HEK293 (cell line): Measurements from ENCODE around the gene SRSF11.

Experiments used
- CTCF ChIA-PET: fragments of 350-600 bp; formaldehyde crosslinking; extraction: SDS; loops from one replicate; lab custom pipeline; 2021; ENCODE audit warnings: antibody characterized with exemption; lab: Yijun Ruan, JAX
- POLR2A ChIA-PET: fragments of 300-600 bp; formaldehyde crosslinking; extraction: SDS; loops from one replicate; lab custom pipeline; 2020; ENCODE audit warnings: antibody characterized with exemption, inconsistent platforms; lab: Yijun Ruan, JAX
- H3K27ac ChIP-seq: fragments of 200-500 bp; sonication (Bioruptor generic); 2 replicates; pipeline ENCODE4 v1.5.1; 2014; ENCODE audit warnings: low read depth, low read length, control low read depth, inconsistent platforms; ENCODE audit errors: extremely low read depth
- H3K36me3 ChIP-seq, 2 experiments: fragments of 200-500 bp in 1 of 2; sonication (Bioruptor generic) in 1 of 2; 1 replicate in 1 of 2; 2 replicates in 1 of 2; pipeline ENCODE4 v1.5.1; 2014 to 2017; ENCODE audit warnings: inconsistent platforms in 2 of 2, low read length in 2 of 2; ENCODE audit not compliant: control insufficient read depth in 2 of 2, insufficient read depth in 1 of 2
- H3K4me1 ChIP-seq: fragments of 200-500 bp; sonication (Bioruptor generic); 2 replicates; pipeline ENCODE4 v1.5.1; 2014; ENCODE audit warnings: mild to moderate bottlenecking, low read length, inconsistent platforms; ENCODE audit not compliant: control insufficient read depth, insufficient read depth
- H3K4me3 ChIP-seq: 2 replicates; pipeline ENCODE4 v1.5.1; 2011; ENCODE audit warnings: low read depth, mild to moderate bottlenecking, control low read depth, low read length, moderate library complexity
- H3K9me3 ChIP-seq: fragments of 200-500 bp; sonication (Bioruptor generic); 2 replicates; pipeline ENCODE4 v1.5.1; 2014; ENCODE audit warnings: low read depth, low read length, inconsistent platforms; ENCODE audit not compliant: control insufficient read depth, insufficient read depth
- HOXD13 ChIP-seq: sonication (generic); formaldehyde crosslinking; IDR thresholded peaks from 2 replicates; pipeline ENCODE4 v1.8.0; 2022; ENCODE audit warnings: missing genetic modification reagents, borderline replicate concordance
- KLF10 ChIP-seq: fragments of 450-650 bp; IDR thresholded peaks from 2 replicates; pipeline ENCODE4 v1.5.1; 2018; ENCODE audit warnings: missing biosample characterization, mild to moderate bottlenecking, missing genetic modification characterization
- ZBTB7A ChIP-seq: fragments of 450-650 bp; formaldehyde crosslinking; IDR thresholded peaks from 2 replicates; pipeline ENCODE4 v1.5.1; 2016; ENCODE audit warnings: low read depth, missing biosample characterization, missing genetic modification characterization
- ZNF335 ChIP-seq: fragments of 450-650 bp; formaldehyde crosslinking; conservative IDR thresholded peaks from 2 replicates; pipeline ENCODE4 v1.5.1; 2016; ENCODE audit warnings: missing biosample characterization, missing genetic modification characterization
- ZNF394 ChIP-seq: fragments of 450-650 bp; formaldehyde crosslinking; IDR thresholded peaks from 2 replicates; pipeline ENCODE4 v1.5.1; 2016; ENCODE audit warnings: missing biosample characterization, missing genetic modification characterization, mild to moderate bottlenecking, moderate library complexity, borderline replicate concordance
- ZNF777 ChIP-seq: fragments of 450-650 bp; formaldehyde crosslinking; IDR thresholded peaks from 2 replicates; pipeline ENCODE4 v1.5.1; 2017; ENCODE audit warnings: missing biosample characterization, missing genetic modification characterization, borderline replicate concordance
- TF ChIP-seq, protein P1 (sequence below): fragments of 450-650 bp; formaldehyde crosslinking; IDR thresholded peaks from 2 replicates; pipeline ENCODE4 v1.5.1; 2016; ENCODE audit warnings: missing biosample characterization, missing genetic modification characterization
- TF ChIP-seq, protein P2 (sequence below): fragments of 450-650 bp; formaldehyde crosslinking; IDR thresholded peaks from 2 replicates; pipeline ENCODE4 v1.5.1; 2017; ENCODE audit warnings: missing biosample characterization, missing genetic modification characterization
- TF ChIP-seq, protein P3 (sequence below): fragments of 450-650 bp; formaldehyde crosslinking; IDR thresholded peaks from 2 replicates; pipeline ENCODE4 v1.5.1; 2016; ENCODE audit warnings: missing biosample characterization, missing genetic modification characterization
- TF ChIP-seq, protein P4 (sequence below): fragments of 450-650 bp; formaldehyde crosslinking; IDR thresholded peaks from 2 replicates; pipeline ENCODE4 v1.5.1; 2017; ENCODE audit warnings: missing biosample characterization, missing genetic modification characterization
- TF ChIP-seq, protein P5 (sequence below): fragments of 450-650 bp; formaldehyde crosslinking; IDR thresholded peaks from 2 replicates; pipeline ENCODE4 v1.5.1; 2016; ENCODE audit warnings: missing biosample characterization, missing genetic modification characterization

Gene SRSF11

DNA sequence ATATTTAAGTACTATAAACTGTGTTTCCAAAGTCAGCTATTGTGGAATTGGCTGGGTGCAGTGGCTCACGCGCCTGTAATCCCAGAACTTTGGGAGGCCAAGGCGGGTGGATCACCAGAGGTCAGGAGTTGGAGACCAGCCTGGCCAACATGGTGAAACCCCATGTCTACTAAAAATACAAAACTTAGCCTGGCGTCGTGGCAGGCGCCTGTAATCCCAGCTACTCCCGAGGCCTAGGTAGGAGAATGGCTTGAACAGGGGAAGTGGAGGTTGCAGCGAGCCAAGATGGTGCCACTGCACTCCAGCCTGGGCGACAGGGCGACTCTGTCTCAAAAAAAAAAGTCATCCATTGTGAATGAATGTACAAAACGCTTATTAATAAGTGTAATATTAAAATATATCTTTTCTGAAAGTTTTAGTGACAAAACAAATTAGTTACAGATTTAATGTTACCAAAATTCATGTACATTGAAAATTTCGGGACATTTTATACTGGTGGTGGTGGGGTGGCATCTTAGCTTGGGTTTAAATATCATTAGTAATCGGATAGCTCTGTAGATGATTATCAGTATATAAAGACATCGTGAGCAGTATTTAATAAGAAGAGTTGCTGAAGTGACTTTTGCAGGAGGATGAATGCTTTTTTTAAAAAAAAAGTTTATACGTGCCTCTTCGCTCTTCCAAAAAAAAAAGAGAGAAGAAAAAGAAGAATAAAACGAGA lies 503 bp upstream of the SRSF11 start:
- H3K36me3 ChIP-seq: peaks cover 18 to 39% of the 10 kb centered on the region in 2 experiments
- peak overlapping the region; percentile 93 for H3K4me3 ChIP-seq
- peaks cover 5% of the 10 kb centered on the region for H3K4me1 ChIP-seq
- CTCF ChIA-PET: interaction anchor here (0.5 to 1.9 kb wide), 5 partner anchors 15 to 840 kb away, joined by 3 to 6 read pairs (median 4); no protein-coding TSS in a partner anchor
- no peak for TF ChIP-seq HOXD13
- TF ChIP-seq, protein P1, sequence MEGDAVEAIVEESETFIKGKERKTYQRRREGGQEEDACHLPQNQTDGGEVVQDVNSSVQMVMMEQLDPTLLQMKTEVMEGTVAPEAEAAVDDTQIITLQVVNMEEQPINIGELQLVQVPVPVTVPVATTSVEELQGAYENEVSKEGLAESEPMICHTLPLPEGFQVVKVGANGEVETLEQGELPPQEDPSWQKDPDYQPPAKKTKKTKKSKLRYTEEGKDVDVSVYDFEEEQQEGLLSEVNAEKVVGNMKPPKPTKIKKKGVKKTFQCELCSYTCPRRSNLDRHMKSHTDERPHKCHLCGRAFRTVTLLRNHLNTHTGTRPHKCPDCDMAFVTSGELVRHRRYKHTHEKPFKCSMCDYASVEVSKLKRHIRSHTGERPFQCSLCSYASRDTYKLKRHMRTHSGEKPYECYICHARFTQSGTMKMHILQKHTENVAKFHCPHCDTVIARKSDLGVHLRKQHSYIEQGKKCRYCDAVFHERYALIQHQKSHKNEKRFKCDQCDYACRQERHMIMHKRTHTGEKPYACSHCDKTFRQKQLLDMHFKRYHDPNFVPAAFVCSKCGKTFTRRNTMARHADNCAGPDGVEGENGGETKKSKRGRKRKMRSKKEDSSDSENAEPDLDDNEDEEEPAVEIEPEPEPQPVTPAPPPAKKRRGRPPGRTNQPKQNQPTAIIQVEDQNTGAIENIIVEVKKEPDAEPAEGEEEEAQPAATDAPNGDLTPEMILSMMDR (tag by site-specific recombination): no peak
- TF ChIP-seq, protein P2, sequence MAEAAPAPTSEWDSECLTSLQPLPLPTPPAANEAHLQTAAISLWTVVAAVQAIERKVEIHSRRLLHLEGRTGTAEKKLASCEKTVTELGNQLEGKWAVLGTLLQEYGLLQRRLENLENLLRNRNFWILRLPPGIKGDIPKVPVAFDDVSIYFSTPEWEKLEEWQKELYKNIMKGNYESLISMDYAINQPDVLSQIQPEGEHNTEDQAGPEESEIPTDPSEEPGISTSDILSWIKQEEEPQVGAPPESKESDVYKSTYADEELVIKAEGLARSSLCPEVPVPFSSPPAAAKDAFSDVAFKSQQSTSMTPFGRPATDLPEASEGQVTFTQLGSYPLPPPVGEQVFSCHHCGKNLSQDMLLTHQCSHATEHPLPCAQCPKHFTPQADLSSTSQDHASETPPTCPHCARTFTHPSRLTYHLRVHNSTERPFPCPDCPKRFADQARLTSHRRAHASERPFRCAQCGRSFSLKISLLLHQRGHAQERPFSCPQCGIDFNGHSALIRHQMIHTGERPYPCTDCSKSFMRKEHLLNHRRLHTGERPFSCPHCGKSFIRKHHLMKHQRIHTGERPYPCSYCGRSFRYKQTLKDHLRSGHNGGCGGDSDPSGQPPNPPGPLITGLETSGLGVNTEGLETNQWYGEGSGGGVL (tag by site-specific recombination): no peak
- 0 out of 2 replicates have a peak, but pooled peaks have one; percentile 25 for TF ChIP-seq KLF10 (tag by site-specific recombination)
- peak; percentile 9; the same call in 1 of the 2 replicates for TF ChIP-seq ZNF335 (tag by site-specific recombination)
- TF ChIP-seq, protein P3, sequence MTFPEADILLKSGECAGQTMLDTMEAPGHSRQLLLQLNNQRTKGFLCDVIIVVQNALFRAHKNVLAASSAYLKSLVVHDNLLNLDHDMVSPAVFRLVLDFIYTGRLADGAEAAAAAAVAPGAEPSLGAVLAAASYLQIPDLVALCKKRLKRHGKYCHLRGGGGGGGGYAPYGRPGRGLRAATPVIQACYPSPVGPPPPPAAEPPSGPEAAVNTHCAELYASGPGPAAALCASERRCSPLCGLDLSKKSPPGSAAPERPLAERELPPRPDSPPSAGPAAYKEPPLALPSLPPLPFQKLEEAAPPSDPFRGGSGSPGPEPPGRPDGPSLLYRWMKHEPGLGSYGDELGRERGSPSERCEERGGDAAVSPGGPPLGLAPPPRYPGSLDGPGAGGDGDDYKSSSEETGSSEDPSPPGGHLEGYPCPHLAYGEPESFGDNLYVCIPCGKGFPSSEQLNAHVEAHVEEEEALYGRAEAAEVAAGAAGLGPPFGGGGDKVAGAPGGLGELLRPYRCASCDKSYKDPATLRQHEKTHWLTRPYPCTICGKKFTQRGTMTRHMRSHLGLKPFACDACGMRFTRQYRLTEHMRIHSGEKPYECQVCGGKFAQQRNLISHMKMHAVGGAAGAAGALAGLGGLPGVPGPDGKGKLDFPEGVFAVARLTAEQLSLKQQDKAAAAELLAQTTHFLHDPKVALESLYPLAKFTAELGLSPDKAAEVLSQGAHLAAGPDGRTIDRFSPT (tag by site-specific recombination): 0 out of 2 replicates have a peak, but pooled peaks have one; percentile 19
- TF ChIP-seq, protein P4, sequence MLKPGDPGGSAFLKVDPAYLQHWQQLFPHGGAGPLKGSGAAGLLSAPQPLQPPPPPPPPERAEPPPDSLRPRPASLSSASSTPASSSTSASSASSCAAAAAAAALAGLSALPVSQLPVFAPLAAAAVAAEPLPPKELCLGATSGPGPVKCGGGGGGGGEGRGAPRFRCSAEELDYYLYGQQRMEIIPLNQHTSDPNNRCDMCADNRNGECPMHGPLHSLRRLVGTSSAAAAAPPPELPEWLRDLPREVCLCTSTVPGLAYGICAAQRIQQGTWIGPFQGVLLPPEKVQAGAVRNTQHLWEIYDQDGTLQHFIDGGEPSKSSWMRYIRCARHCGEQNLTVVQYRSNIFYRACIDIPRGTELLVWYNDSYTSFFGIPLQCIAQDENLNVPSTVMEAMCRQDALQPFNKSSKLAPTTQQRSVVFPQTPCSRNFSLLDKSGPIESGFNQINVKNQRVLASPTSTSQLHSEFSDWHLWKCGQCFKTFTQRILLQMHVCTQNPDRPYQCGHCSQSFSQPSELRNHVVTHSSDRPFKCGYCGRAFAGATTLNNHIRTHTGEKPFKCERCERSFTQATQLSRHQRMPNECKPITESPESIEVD (tag by site-specific recombination): no peak
- TF ChIP-seq ZBTB7A: no peak
- TF ChIP-seq, protein P5, sequence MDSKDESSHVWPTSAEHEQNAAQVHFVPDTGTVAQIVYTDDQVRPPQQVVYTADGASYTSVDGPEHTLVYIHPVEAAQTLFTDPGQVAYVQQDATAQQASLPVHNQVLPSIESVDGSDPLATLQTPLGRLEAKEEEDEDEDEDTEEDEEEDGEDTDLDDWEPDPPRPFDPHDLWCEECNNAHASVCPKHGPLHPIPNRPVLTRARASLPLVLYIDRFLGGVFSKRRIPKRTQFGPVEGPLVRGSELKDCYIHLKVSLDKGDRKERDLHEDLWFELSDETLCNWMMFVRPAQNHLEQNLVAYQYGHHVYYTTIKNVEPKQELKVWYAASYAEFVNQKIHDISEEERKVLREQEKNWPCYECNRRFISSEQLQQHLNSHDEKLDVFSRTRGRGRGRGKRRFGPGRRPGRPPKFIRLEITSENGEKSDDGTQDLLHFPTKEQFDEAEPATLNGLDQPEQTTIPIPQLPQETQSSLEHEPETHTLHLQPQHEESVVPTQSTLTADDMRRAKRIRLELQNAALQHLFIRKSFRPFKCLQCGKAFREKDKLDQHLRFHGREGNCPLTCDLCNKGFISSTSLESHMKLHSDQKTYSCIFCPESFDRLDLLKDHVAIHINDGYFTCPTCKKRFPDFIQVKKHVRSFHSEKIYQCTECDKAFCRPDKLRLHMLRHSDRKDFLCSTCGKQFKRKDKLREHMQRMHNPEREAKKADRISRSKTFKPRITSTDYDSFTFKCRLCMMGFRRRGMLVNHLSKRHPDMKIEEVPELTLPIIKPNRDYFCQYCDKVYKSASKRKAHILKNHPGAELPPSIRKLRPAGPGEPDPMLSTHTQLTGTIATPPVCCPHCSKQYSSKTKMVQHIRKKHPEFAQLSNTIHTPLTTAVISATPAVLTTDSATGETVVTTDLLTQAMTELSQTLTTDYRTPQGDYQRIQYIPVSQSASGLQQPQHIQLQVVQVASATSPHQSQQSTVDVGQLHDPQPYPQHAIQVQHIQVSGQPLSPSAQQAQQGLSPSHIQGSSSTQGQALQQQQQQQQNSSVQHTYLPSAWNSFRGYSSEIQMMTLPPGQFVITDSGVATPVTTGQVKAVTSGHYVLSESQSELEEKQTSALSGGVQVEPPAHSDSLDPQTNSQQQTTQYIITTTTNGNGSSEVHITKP: 0 out of 2 replicates have a peak, but pooled peaks have one; percentile 35
- peak; percentile 59; the same call in 1 of the 2 replicates for TF ChIP-seq ZNF394 (tag by site-specific recombination)
- no peak for TF ChIP-seq ZNF777 (tag by site-specific recombination)
- TF ChIP-seq, all 188 proteins: peak for 5
- Histone ChIP-seq H3K27ac (peak overlapping the region; percentile 99), H3K9me3 (no peaks in the 10 kb centered on the region)
- POLR2A ChIA-PET: interaction anchor here (0.7 to 2.4 kb wide), 8 partner anchors 10 to 287 kb away, joined by 3 to 29 read pairs (median 5); partner anchors contain the start of genes ANKRD13C, CTH and LRRC40
